Measurements from ENCODE around the gene SPDYE3. TPM values are rescaled to one million over a fixed set of nuclear protein-coding genes. Genes with fewer than 3 reads are reported as not detected.

Gene SPDYE3
- total and polyA plus RNA-seq, 2 of the 13 experiments (the other 11 are each of a cell fraction or from before 2014, with no cell fraction given), result not detected

- TF ChIP-seq FOXJ3 (CRISPR knock-in tag; IDR thresholded peaks at IDR 0.05; ENCODE audit: borderline replicate concordance) (peak; percentile 49; the same call in 1 of the 2 replicates), CHCHD3 (CRISPR knock-in tag; IDR thresholded peaks at IDR 0.05) (0 out of 2 replicates have a peak, but pooled peaks have one; percentile 60), ZNF547 (CRISPR knock-in tag; IDR thresholded peaks at IDR 0.05) (peak; percentile 68; the same call in 1 of the 2 replicates), SP5 (CRISPR knock-in tag; IDR thresholded peaks at IDR 0.05; ENCODE audit: borderline replicate concordance, low read depth) (peak; percentile 70), BCL3 (CRISPR knock-in tag; IDR thresholded peaks at IDR 0.05) (peak; percentile 92), ZFP91 (CRISPR knock-in tag; IDR thresholded peaks at IDR 0.05; ENCODE audit: borderline replicate concordance) (peak; percentile 84), ZNF44 (CRISPR knock-in tag; IDR thresholded peaks at IDR 0.05) (peak; percentile 88), MED13 (CRISPR knock-in tag; IDR thresholded peaks at IDR 0.05) (peak; percentile 47; the same call in 1 of the 2 replicates), ZNF407 (CRISPR knock-in tag; IDR thresholded peaks at IDR 0.05; ENCODE audit: not compliant biosample characterization) (peak; percentile 87), ZNF772 (CRISPR knock-in tag; IDR thresholded peaks at IDR 0.05) (peak; percentile 78), RXRA (CRISPR knock-in tag; IDR thresholded peaks at IDR 0.05) (peak; percentile 42; the same call in 1 of the 2 replicates), ZNF747 (CRISPR knock-in tag; IDR thresholded peaks at IDR 0.05; ENCODE audit: borderline replicate concordance) (peak; percentile 64; the same call in 1 of the 2 replicates), ZNF234 (CRISPR knock-in tag; conservative IDR thresholded peaks at IDR 0.05) (0 out of 2 replicates have a peak, but pooled peaks have one; percentile 60), FOSL2 (CRISPR knock-in tag; IDR thresholded peaks at IDR 0.05) (peak; percentile 26; the same call in 1 of the 2 replicates)
These were observed 28.3 kb downstream of the SPDYE3 start (continued) for GRCh38 chr7:100335566-100336466.

Measured in HepG2 (cell line).